ENCODE data around the gene WNT2. TPM values are rescaled to one million over a fixed set of nuclear protein-coding genes. Genes with fewer than 3 reads are reported as not detected.

Gene WNT2
- total RNA-seq, 1 experiment from 2014 or later = not detected

- Histone ChIP-seq H3K4me1 (ENCODE audit: insufficient read depth, low read length) (no peaks in the 10 kb centered on the region), H3K79me2 (ENCODE audit: low read length) (no peaks in the 10 kb centered on the region), H3F3A (ENCODE audit: low read length, unreplicated experiment) (no peaks in the 10 kb centered on the region), H3K9me2 (replicated peaks; ENCODE audit: low read length) (no peaks in the 10 kb centered on the region), H3K4me3 (ENCODE audit: low read length) (no peak overlapping the region), H3K36me3 (ENCODE audit: low read depth, low read length) (no peaks in the 10 kb centered on the region), H3K9ac (ENCODE audit: low read length) (no peak overlapping the region), H3K4me2 (ENCODE audit: low read length) (no peak overlapping the region), H3K27me3 (ENCODE audit: low read length) (peaks cover 30% of the 10 kb centered on the region), H2AFZ (ENCODE audit: low read length) (no peak overlapping the region), H3K27ac (ENCODE audit: low read length) (no peak overlapping the region), H4K20me1 (ENCODE audit: low read length) (no peaks in the 10 kb centered on the region), H3K9me3 (ENCODE audit: low read length) (no peaks in the 10 kb centered on the region)
- intact Hi-C loops (cut with micrococcal nuclease) = loop anchor here (2.0 kb wide), 1 partner anchor 71 kb away; no protein-coding TSS in a partner anchor
- no peak for ATAC-seq
- DNase-seq = no peak
- POLR2A ChIA-PET (ENCODE audit: unreplicated experiment) = no interaction called here
- CTCF ChIA-PET = no interaction called here
- TF ChIP-seq CTCF (conservative IDR thresholded peaks at IDR 0.05; ENCODE audit: low read depth, low read length) (no peak), EZH2phosphoT487 (IDR thresholded peaks at IDR 0.05; ENCODE audit: borderline replicate concordance, low read length) (no peak), EZH2 (IDR thresholded peaks at IDR 0.05; ENCODE audit: low read length, unreplicated experiment) (no peak)
- BruUV-seq (replicated peaks) = no TSS peak
Observed at GRCh38 chr7:117313582-117313981, 9.3 kb downstream of the WNT2 start.

- no peak overlapping the region for H3K27ac ChIP-seq (ENCODE audit: low read length)
- H3K9ac ChIP-seq (ENCODE audit: low read length) = no peak overlapping the region
- no peaks in the 10 kb centered on the region for H3K9me2 ChIP-seq (replicated peaks; ENCODE audit: low read length)
- CTCF ChIA-PET = no interaction called here
- H3K27me3 ChIP-seq (ENCODE audit: low read length) = peaks cover 29% of the 10 kb centered on the region; the same call in 1 of the 2 replicates
- H3F3A ChIP-seq (ENCODE audit: low read length, unreplicated experiment) = no peaks in the 10 kb centered on the region
- H3K4me3 ChIP-seq (ENCODE audit: low read length) = no peak overlapping the region
- no TSS peak for BruUV-seq (replicated peaks)
- no peaks in the 10 kb centered on the region for H4K20me1 ChIP-seq (ENCODE audit: low read length)
- H3K4me2 ChIP-seq (ENCODE audit: low read length) = no peak overlapping the region
- H3K36me3 ChIP-seq (ENCODE audit: low read depth, low read length) = no peaks in the 10 kb centered on the region
- POLR2A ChIA-PET (ENCODE audit: unreplicated experiment) = no interaction called here
- intact Hi-C loops (cut with micrococcal nuclease) = loop anchor here (2.0 kb wide), 1 partner anchor 72 kb away; no protein-coding TSS in a partner anchor
- no peaks in the 10 kb centered on the region for H3K4me1 ChIP-seq (ENCODE audit: insufficient read depth, low read length)
- H3K79me2 ChIP-seq (ENCODE audit: low read length) = no peaks in the 10 kb centered on the region
- DNase-seq (no peak), ATAC-seq (peak; percentile 58)
- H2AFZ ChIP-seq (ENCODE audit: low read length) = no peak overlapping the region
- H3K9me3 ChIP-seq (ENCODE audit: low read length) = no peaks in the 10 kb centered on the region
- TF ChIP-seq CTCF (conservative IDR thresholded peaks at IDR 0.05; ENCODE audit: low read depth, low read length) = peak; percentile 55
- no peak for TF ChIP-seq EZH2 (IDR thresholded peaks at IDR 0.05; ENCODE audit: low read length, unreplicated experiment)
Observed at GRCh38 chr7:117312593-117313580, 10.0 kb downstream of the WNT2 start.

GRCh38 chr7:117308891-117309290, 14.0 kb downstream of the WNT2 start:
- ChIA-PET POLR2A (ENCODE audit: unreplicated experiment) (interaction anchor here (0.6 kb wide), 1 partner anchor 313 kb away, joined by 8 read pairs; no protein-coding TSS in a partner anchor), CTCF (no interaction called here)
- Histone ChIP-seq H3K27ac (ENCODE audit: low read length) (no peak overlapping the region), H3K4me2 (ENCODE audit: low read length) (no peak overlapping the region), H3K9me2 (replicated peaks; ENCODE audit: low read length) (no peaks in the 10 kb centered on the region), H2AFZ (ENCODE audit: low read length) (no peak overlapping the region), H3K4me1 (ENCODE audit: insufficient read depth, low read length) (no peaks in the 10 kb centered on the region), H3K27me3 (ENCODE audit: low read length) (no peaks in the 10 kb centered on the region), H3K36me3 (ENCODE audit: low read depth, low read length) (no peaks in the 10 kb centered on the region), H4K20me1 (ENCODE audit: low read length) (no peaks in the 10 kb centered on the region), H3F3A (ENCODE audit: low read length, unreplicated experiment) (no peaks in the 10 kb centered on the region), H3K4me3 (ENCODE audit: low read length) (no peak overlapping the region), H3K9ac (ENCODE audit: low read length) (no peak overlapping the region), H3K9me3 (ENCODE audit: low read length) (no peaks in the 10 kb centered on the region), H3K79me2 (ENCODE audit: low read length) (no peaks in the 10 kb centered on the region)
- intact Hi-C loops (cut with micrococcal nuclease) = no loop called here
- TF ChIP-seq EZH2 (IDR thresholded peaks at IDR 0.05; ENCODE audit: low read length, unreplicated experiment) (no peak), EZH2phosphoT487 (IDR thresholded peaks at IDR 0.05; ENCODE audit: borderline replicate concordance, low read length) (no peak), CTCF (conservative IDR thresholded peaks at IDR 0.05; ENCODE audit: low read depth, low read length) (no peak)
- no peak for DNase-seq
- no TSS peak for BruUV-seq (replicated peaks)
- ATAC-seq = no peak
